ENCODE data around the gene MGAM2. TPM values are rescaled to one million over a fixed set of nuclear protein-coding genes. Genes with fewer than 3 reads are reported as not detected.

MGAM2 gene
- total and polyA plus RNA-seq, 2 of the 4 experiments (the other 2 are of a cell fraction), result not detected

GRCh38 chr7:142240546-142240945 is 129.0 kb downstream of the MGAM2 start:
- ChIA-PET CTCF (no interaction called here), POLR2A (ENCODE audit: unreplicated experiment) (no interaction called here)
- no peak overlapping the region for H3K56ac ChIP-seq (ENCODE audit: extremely low read depth, insufficient read depth, low read length)
- H2AFZ ChIP-seq (replicated peaks; ENCODE audit: low read length, poor library complexity), result no peak overlapping the region
- H4K5ac ChIP-seq (ENCODE audit: low read depth, low read length), result no peak overlapping the region
- H3K14ac ChIP-seq (replicated peaks; ENCODE audit: low read depth, low read length), result no peak overlapping the region
- no peak overlapping the region for H3K23ac ChIP-seq (ENCODE audit: low read depth, low read length)
- H2BK5ac ChIP-seq (ENCODE audit: low read depth, low read length, poor library complexity, severe bottlenecking), result no peak overlapping the region
- no peaks in the 10 kb centered on the region for H3K36me3 ChIP-seq (ENCODE audit: control insufficient read depth, insufficient read depth, low read length)
- ATAC-seq (ENCODE audit: low read depth) (no peak), DNase-seq (no peak)
- in situ Hi-C loops (cut with MboI; ENCODE audit: low sequenced_read_pairs), result no loop called here
- no peaks in the 10 kb centered on the region for H3K79me1 ChIP-seq (ENCODE audit: low read depth in 1 of 2, low read length in 2 of 2)
- H3K4ac ChIP-seq (ENCODE audit: low read depth, low read length), result no peak overlapping the region
- no TSS peak for BruUV-seq (replicated peaks)
- no peak overlapping the region for H4K91ac ChIP-seq (ENCODE audit: insufficient read depth, low read depth, low read length)
- no peak overlapping the region for H3K4me2 ChIP-seq (ENCODE audit: low read depth, low read length)
- H3K9me1 ChIP-seq (ENCODE audit: insufficient read depth, low read length), result no peaks in the 10 kb centered on the region
- no peak overlapping the region for H2BK15ac ChIP-seq (ENCODE audit: low read depth, low read length)
- H3K9me3 ChIP-seq (ENCODE audit: control insufficient read depth, insufficient read depth, low read length), result peaks cover 16% of the 10 kb centered on the region
- H4K8ac ChIP-seq (ENCODE audit: low read depth in 2 of 2, low read length in 2 of 2), result no peak overlapping the region
- H3K4me3 ChIP-seq (ENCODE audit: insufficient read depth, low read depth, low read length), result no peak overlapping the region
- no peak overlapping the region for H2BK20ac ChIP-seq (ENCODE audit: low read depth, low read length)
- no peaks in the 10 kb centered on the region for H3K27me3 ChIP-seq (ENCODE audit: control insufficient read depth, insufficient read depth, low read length)
- no peak overlapping the region for H3K9ac ChIP-seq (ENCODE audit: low read depth, low read length)
- no peak overlapping the region for H3K27ac ChIP-seq (ENCODE audit: insufficient read depth, low read length)
- H2AK5ac ChIP-seq (ENCODE audit: low read depth, low read length), result no peak overlapping the region
- dilution Hi-C loops (cut with HindIII; ENCODE audit: low sequenced_read_pairs, unreplicated experiment), result no loop called here
- H4K20me1 ChIP-seq (ENCODE audit: insufficient read depth, low read length), result no peaks in the 10 kb centered on the region
- H3K18ac ChIP-seq (ENCODE audit: low read depth, low read length), result no peak overlapping the region
- no peaks in the 10 kb centered on the region for H3K4me1 ChIP-seq (ENCODE audit: control insufficient read depth, insufficient read depth, low read length)
- intact Hi-C loops (cut with micrococcal nuclease), result no loop called here
- TF ChIP-seq MXI1 (IDR thresholded peaks at IDR 0.05; ENCODE audit: borderline replicate concordance, low read depth, low read length) (no peak), RFX5 (IDR thresholded peaks at IDR 0.05; ENCODE audit: low read depth, low read length) (no peak), SMC3 (IDR thresholded peaks at IDR 0.05; ENCODE audit: low read depth, low read length) (no peak), RCOR1 (IDR thresholded peaks at IDR 0.05; ENCODE audit: insufficient replicate concordance, low read length) (no peak), POLR2A (IDR thresholded peaks at IDR 0.05; ENCODE audit: low read depth, low read length) (no peak), MAFK (IDR thresholded peaks at IDR 0.05; ENCODE audit: low read depth, low read length) (no peak), ELK1 (IDR thresholded peaks at IDR 0.05; ENCODE audit: borderline replicate concordance, low read depth, low read length) (no peak), RAD21 (IDR thresholded peaks at IDR 0.05; ENCODE audit: low read length) (no peak), BHLHE40 (IDR thresholded peaks at IDR 0.05; ENCODE audit: low read depth, low read length) (no peak), CEBPB (IDR thresholded peaks at IDR 0.05; ENCODE audit: low read depth, low read length) (no peak), USF2 (IDR thresholded peaks at IDR 0.05; ENCODE audit: low read depth, low read length) (no peak)
- no peak overlapping the region for H2AK9ac ChIP-seq (replicated peaks; ENCODE audit: low read depth, low read length, poor library complexity)
- no peak overlapping the region for H2BK120ac ChIP-seq (ENCODE audit: low read depth, low read length)
- WGBS, 2 experiments (ENCODE audit: extremely low coverage in 2 of 2, insufficient read length in 1 of 2), result no CpG with 5 or more reads among the region's 4 CpGs

Data from IMR-90 (cell line).